ENCODE measurements around the gene IFNA7.
"Not testable (repeated sequence)": the region's sequence is repeated elsewhere in the genome, so short reads cannot be mapped to it uniquely, and the experiment has no call there.

Gene IFNA7

GRCh38 chr9:21202105-21202504, at the start of gene IFNA7:
TSS of gene IFNA7 (minus strand) at chr9:21202205. CDS start at chr9:21202165, 40 bp downstream.
- not testable (repeated sequence) for DNase-seq (ENCODE audit: low spot score)

GRCh38 chr9:21251638-21252037, 49.6 kb upstream of the IFNA7 start:
- no peak for DNase-seq (ENCODE audit: low spot score)

DNA sequence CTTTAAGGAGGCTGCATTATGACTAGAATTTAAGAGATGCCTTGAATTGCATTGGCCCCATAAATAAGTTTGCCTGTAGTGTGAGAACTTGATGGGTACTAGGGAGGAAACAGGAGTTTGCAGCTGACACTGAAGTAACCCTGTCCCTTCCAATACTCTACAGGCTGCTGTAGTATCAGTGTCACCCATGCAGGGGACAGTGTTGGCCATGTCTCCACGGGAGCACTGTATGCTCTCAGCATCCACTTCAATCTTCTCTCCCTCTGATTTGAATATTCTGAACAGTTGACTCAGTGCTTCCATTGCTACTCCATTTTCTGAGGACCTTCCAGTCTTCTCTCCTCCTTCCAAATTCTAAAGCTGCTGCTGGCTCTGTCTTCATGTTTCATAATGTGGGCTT, 49.2 kb upstream of the IFNA7 start:
- no peak for DNase-seq (ENCODE audit: low spot score)

- DNase-seq (ENCODE audit: low spot score), result no peak
These were observed 42.8 kb upstream of the IFNA7 start for GRCh38 chr9:21244836-21245235.

- no peak for DNase-seq (ENCODE audit: low spot score)
These were observed 37.9 kb upstream of the IFNA7 start, which contains the start of gene IFNA14 for GRCh38 chr9:21239911-21240310. TSS of gene IFNA14 (minus strand) at chr9:21240005. CDS start at chr9:21239935, 70 bp downstream.

- DNase-seq (ENCODE audit: low spot score), result not testable (repeated sequence)
These were observed 34.3 kb upstream of the IFNA7 start for GRCh38 chr9:21236360-21236714.

DNA sequence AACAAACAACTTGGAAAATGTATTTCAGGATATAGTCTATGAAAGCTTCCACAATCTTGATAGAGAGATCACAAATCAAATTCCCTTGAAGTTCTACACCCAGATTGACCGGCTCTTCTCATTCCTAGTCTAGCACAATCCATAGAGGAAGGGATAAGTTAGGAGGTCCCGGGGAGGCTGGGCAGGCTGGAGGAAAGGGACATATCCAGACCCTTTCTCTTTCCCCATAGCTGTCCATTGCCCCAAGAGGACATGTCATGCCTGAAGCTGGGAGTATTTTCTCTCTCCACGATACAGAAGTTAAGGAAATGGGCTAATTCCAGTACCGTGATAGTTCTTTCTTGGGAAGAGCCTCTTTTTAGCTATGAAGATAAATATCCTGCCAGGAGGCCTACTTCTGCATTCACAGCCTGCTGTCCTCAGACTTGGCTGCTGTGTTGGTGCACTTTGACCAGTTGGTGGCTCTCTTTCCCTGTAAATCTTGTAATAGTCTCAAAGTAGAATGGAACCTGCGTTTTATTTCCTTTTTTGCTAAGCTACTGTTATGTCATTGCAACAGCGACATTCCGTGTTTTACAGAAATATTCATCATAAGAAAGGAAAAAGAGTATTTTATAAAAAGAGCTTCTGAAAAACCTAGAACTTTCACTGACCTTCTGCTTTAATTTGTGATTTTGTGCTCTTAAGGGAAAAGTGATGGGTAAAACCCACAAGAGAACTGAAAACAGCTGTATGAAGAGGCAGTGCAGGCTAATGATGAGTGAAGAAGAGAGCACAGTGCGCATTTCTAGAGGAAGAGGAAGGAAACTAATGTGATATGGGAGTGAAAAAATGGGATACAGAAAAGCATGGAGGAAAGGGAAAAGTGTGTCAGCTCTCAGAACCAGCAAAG, 33.7 kb upstream of the IFNA7 start:
- peak; percentile 55 for DNase-seq (ENCODE audit: low spot score)

- DNase-seq (ENCODE audit: low spot score), result no peak
These were observed 32.2 kb upstream of the IFNA7 start for GRCh38 chr9:21234153-21234687.

DNA sequence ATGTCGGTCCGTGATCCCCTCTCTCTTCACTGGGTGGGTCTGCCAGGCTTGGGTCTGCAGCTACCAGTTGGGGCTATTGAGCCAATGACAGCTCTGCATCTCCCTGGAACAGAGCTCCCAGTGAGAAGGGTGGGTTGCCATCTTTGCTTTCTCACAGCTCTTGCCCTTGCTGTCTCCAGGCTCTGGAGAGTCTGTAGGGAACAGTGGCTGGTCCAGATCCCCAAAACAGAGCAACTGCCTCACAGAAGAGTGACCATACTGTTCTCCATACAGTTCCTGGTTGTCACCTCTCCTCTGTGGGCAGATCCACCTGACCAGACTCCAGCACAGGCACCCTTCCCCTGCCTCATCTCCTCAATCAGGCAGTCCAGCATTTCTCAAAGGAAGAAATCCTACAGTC, 31.3 kb upstream of the IFNA7 start:
- DNase-seq (ENCODE audit: low spot score), result no peak

DNA sequence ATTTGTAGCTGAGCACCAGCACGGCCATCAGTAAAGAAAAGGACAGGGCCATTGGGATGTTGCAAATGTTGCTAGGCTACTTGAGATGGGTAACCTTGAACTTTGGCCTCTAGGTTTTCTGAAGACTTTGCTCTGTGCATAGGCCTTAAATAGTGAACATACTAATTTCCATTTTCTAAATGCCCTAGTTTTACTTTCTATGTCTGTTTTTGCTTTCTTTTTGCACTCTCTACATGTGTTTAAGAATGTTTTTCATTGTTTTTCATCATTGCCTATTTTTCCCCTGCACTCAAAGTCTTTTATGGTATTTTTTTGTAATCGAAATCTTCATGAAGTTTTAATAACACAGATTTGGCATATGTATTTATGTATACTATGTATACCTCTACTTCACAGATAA, 26.1 kb upstream of the IFNA7 start, which contains the start of gene IFNA17:
TSS of gene IFNA17 (minus strand) at position 101 of the 400 bp plus-strand sequence. CDS start at position 52, 49 bp downstream.
- no peak for DNase-seq (ENCODE audit: low spot score)

GRCh38 chr9:21217211-21217610, 15.2 kb upstream of the IFNA7 start, which contains the start of gene IFNA16:
TSS of gene IFNA16 (minus strand) at chr9:21217311. CDS start at chr9:21217305, 6 bp downstream.
- not testable (repeated sequence) for DNase-seq (ENCODE audit: low spot score)

GRCh38 chr9:21213411-21214326, 11.7 kb upstream of the IFNA7 start:
- not testable (repeated sequence) for DNase-seq (ENCODE audit: low spot score)

DNA sequence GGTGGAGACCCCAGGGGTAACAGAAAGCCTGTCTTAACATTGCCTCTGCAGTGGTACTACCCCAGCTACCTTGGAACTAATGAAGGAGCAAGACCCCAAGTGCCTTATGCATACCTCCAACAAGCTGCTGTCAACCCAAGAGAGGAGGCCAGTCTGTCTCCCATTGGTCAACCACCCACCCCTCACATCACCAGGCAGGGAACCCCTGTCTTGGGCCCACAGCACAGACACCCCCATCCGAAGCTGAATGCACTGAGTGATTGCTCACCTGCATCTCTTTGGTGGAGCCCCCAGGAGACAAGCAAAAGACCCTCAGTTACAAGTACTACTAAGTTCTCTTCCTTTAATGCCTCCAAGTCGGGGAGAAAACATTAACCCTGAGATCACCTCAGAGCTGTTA, 10.2 kb upstream of the IFNA7 start:
- DNase-seq (ENCODE audit: low spot score), result not testable (repeated sequence)

DNA sequence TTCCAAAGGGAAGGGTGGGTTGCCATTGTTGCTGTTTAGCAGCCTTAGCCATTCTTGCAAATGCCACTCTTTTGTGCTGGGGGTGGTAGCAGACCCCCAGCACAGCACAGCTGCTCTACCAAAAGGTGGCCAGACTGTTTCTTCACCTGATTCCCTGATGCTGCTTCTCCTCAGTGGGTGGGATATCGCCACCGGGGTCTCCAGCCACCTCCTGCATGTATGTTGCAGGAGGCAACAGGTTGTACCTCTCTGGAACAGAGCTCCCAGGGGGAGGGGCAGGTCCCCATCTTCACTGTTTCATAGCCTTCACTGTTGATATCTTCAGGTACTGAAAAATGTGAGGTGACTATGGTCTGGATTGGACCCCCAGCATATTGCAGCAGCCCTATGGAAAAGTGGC, 8.8 kb upstream of the IFNA7 start:
- not testable (repeated sequence) for DNase-seq (ENCODE audit: low spot score)

DNA sequence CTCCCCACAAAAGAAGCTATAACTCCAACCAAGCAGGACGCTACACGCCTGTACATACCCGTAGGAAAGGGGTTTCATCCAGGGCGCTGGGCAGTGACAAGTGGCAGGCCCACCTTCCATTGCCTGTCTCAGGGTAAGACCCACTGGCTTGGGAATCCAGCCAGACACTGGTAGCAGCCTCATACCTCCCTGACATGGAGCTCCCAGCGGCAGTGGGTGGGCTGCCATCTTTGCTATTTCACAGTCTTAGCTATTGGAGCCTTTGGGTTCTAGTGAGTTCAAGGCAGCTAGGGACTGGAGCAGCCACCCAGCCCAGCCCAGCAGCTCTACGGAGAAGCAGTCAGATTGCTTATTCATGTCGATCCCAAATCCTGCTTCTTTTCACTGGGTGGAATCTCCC, 8.3 kb upstream of the IFNA7 start:
- DNase-seq (ENCODE audit: low spot score), result no peak

DNA sequence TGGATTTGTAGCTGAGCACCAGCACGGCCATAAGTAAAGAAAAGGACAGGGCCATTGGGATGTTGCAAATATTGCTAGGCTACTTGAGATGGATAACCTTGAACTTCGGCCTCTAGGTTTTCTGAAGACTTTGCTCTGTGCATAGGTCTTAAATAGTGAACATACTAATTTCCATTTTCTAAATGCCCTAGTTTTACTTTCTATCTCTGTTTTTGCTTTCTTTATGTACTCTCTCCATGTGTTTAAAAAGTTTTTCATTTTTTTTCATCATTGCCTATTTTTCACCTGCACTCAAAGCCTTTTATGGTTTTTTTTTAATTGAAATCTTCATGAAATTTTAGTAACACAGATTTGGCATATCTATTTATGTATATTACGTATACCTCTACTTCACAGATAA, 5.0 kb upstream of the IFNA7 start, which contains the start of gene IFNA10:
TSS of gene IFNA10 (minus strand) at position 101 of the 400 bp plus-strand sequence. CDS start at position 55, 46 bp downstream.
- not testable (repeated sequence) for DNase-seq (ENCODE audit: low spot score)

- no peak for DNase-seq (ENCODE audit: low spot score)
These were observed 3.2 kb upstream of the IFNA7 start for GRCh38 chr9:21205204-21205603.

DNA sequence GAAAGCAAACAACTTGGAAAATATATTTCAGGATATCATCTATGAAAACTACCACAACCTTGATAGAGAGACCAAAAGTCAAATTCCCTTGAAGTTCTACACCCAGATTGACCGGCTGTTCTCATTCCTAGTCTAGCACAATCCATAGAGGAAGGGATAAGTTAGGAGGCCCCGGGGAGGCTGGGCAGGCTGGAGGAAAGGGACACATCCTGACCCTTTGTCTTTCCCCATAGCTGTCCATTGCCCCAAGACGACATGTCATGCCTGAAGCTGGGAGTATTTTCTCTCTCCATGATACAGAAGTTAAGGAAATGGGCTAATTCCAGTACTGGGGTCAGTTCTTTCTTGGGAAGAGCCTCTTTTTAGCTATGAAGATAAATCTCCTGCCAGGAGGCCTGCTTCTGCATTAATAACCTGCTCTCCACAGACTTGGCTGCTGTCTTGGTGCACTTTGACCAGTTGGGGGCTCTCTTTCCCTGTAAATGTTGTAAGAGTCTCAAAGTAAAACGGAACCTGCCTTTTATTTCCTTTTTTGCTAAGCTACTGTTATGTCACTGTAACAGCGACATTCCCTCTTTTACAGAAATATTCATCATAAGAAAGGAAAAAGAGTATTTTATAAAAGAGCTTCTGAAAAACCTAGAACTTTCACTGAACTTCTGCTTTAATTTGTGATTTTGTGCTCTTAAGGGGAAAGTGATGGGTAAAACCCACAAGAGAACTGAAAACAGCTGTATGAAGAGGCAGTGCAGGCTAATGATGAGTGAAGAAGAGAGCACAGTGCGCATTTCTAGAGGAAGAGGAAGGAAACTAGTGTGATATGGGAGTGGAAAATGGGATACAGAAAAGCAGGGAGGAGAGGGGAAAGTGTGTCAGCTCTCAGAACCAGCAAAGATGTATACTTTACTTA, 6.9 kb downstream of the IFNA7 start:
- DNase-seq (ENCODE audit: low spot score), result not testable (repeated sequence)

DNA sequence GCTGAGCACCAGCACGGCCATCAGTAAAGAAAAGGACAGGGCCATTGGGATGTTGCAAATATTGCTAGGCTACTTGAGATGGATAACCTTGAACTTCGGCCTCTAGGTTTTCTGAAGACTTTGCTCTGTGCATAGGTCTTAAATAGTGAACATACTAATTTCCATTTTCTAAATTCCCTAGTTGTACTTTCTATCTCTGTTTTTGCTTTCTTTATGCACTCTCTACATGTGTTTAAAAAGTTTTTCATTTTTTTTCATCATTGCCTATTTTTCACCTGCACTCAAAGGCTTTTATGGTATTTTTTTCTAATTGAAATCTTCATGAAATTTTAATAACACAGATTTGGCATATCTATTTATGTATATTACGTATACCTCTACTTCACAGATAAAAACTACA, 14.5 kb downstream of the IFNA7 start, which contains the start of gene IFNA4:
TSS of gene IFNA4 (minus strand) at position 101 of the 400 bp plus-strand sequence. CDS start at position 45, 56 bp downstream.
- DNase-seq (ENCODE audit: low spot score), result not testable (repeated sequence)

Data from AG20443 (cell line).